Neuronal stem cell (in vitro differentiated cells): ENCODE measurements around the gene EMP1.

Source experiments
- DNase-seq: peaks from one replicate; pipeline ENCODE4 v3.0.0-alpha.2; 2013; ENCODE audit warnings: low spot score
- H2AFZ ChIP-seq: one replicate; pipeline ENCODE4 v1.6.1; 2013; ENCODE audit warnings: mild to moderate bottlenecking, low read length, inconsistent platforms
- H2AK5ac ChIP-seq: 2 replicates; pipeline ENCODE4 v1.6.1; 2013; ENCODE audit warnings: low read depth, mild to moderate bottlenecking, inconsistent platforms, low read length, moderate library complexity, mixed read lengths
- H2BK120ac ChIP-seq: 2 replicates; pipeline ENCODE4 v1.6.1; 2013; ENCODE audit warnings: low read depth, mild to moderate bottlenecking, inconsistent platforms, low read length, moderate library complexity, mixed read lengths
- H2BK12ac ChIP-seq: one replicate; pipeline ENCODE4 v1.6.1; 2013; ENCODE audit warnings: low read length, inconsistent platforms
- H2BK15ac ChIP-seq: 2 replicates; pipeline ENCODE4 v1.6.1; 2013; ENCODE audit warnings: mild to moderate bottlenecking, low read length, inconsistent platforms, mixed read lengths
- H2BK5ac ChIP-seq: one replicate; pipeline ENCODE4 v1.6.1; 2013; ENCODE audit warnings: inconsistent platforms, mild to moderate bottlenecking, low read length, moderate library complexity
- H3K14ac ChIP-seq: one replicate; pipeline ENCODE4 v1.6.1; 2013; ENCODE audit warnings: low read length, inconsistent platforms
- H3K18ac ChIP-seq: 2 replicates; pipeline ENCODE4 v1.6.1; 2013; ENCODE audit warnings: low read length, inconsistent platforms
- H3K23ac ChIP-seq: 2 replicates; pipeline ENCODE4 v1.6.1; 2013; ENCODE audit warnings: low read depth, mild to moderate bottlenecking, mixed read lengths, low read length, inconsistent platforms; ENCODE audit not compliant: poor library complexity
- H3K27ac ChIP-seq: replicated peaks from 3 replicates; pipeline ENCODE4 v1.5.1; 2013; ENCODE audit warnings: low read length, inconsistent platforms
- H3K27me3 ChIP-seq, 3 experiments: 2 replicates each; pipeline ENCODE4 v1.6.1; 2013; ENCODE audit warnings: low read length in 3 of 3, mild to moderate bottlenecking in 2 of 3, inconsistent platforms in 1 of 3, low read depth in 1 of 3, mixed read lengths in 1 of 3, moderate library complexity in 1 of 3; ENCODE audit not compliant: control insufficient read depth in 3 of 3, insufficient read depth in 3 of 3
- H3K36me3 ChIP-seq, 2 donors: replicated peaks in 1 of 2; 2 replicates each; pipeline ENCODE4 v1.6.1; 2013; ENCODE audit warnings: low read length in 2 of 2; ENCODE audit not compliant: control insufficient read depth in 2 of 2, insufficient read depth in 2 of 2
- H3K4ac ChIP-seq: 2 replicates; pipeline ENCODE4 v1.6.1; 2013; ENCODE audit warnings: inconsistent platforms, mild to moderate bottlenecking, low read length, moderate library complexity
- H3K4me1 ChIP-seq, 2 donors: 1 replicate in 1 of 2; 2 replicates in 1 of 2; pipeline ENCODE4 v1.6.1; 2013; ENCODE audit warnings: low read length in 2 of 2, low read depth in 1 of 2; ENCODE audit not compliant: control insufficient read depth in 2 of 2, insufficient read depth in 1 of 2
- H3K4me2 ChIP-seq: one replicate; pipeline ENCODE4 v1.6.1; 2013; ENCODE audit warnings: mild to moderate bottlenecking, low read length, inconsistent platforms; ENCODE audit not compliant: insufficient read depth, poor library complexity, severe bottlenecking
- H3K4me3 ChIP-seq, 2 donors: 2 replicates each; pipeline ENCODE4 v1.5.1; 2013; ENCODE audit warnings: low read length in 2 of 2, mild to moderate bottlenecking in 2 of 2, inconsistent platforms in 1 of 2, moderate library complexity in 1 of 2
- H3K79me1 ChIP-seq: one replicate; pipeline ENCODE4 v1.6.1; 2013; ENCODE audit warnings: low read depth, mild to moderate bottlenecking, inconsistent platforms, low read length, moderate library complexity
- H3K9ac ChIP-seq: one replicate; pipeline ENCODE4 v1.6.1; 2013; ENCODE audit warnings: mild to moderate bottlenecking, low read depth, low read length, inconsistent platforms; ENCODE audit not compliant: poor library complexity
- H3K9me3 ChIP-seq, 2 donors: replicated peaks in 1 of 2; 2 replicates each; pipeline versions ENCODE3 to v1.6.1; 2013; ENCODE audit warnings: low read length in 2 of 2, mild to moderate bottlenecking in 2 of 2, inconsistent platforms in 1 of 2, low read depth in 1 of 2, mixed read lengths in 1 of 2, moderate library complexity in 1 of 2; ENCODE audit not compliant: control insufficient read depth in 2 of 2, insufficient read depth in 1 of 2
- H4K8ac ChIP-seq: one replicate; pipeline ENCODE4 v1.6.1; 2013; ENCODE audit warnings: low read depth, mild to moderate bottlenecking, inconsistent platforms, low read length, moderate library complexity
- H4K91ac ChIP-seq: one replicate; pipeline ENCODE4 v1.6.1; 2013; ENCODE audit warnings: low read length, low read depth, mild to moderate bottlenecking, inconsistent platforms; ENCODE audit not compliant: poor library complexity
- WGBS, 2 donors: extraction: QIAGEN DNeasy Blood & Tissue Kit; methylation state at CpG; one replicate each; pipeline ENCODE4 v1.1.7; 2013; ENCODE audit warnings: missing lambda C conversion rate in 2 of 2, mixed read lengths in 1 of 2; ENCODE audit not compliant: insufficient read length in 2 of 2, insufficient replicate concordance in 1 of 2; ENCODE audit errors: extremely low coverage in 2 of 2; 5-methylcytosine and 5-hydroxymethylcytosine counted together

The EMP1 gene

DNA sequence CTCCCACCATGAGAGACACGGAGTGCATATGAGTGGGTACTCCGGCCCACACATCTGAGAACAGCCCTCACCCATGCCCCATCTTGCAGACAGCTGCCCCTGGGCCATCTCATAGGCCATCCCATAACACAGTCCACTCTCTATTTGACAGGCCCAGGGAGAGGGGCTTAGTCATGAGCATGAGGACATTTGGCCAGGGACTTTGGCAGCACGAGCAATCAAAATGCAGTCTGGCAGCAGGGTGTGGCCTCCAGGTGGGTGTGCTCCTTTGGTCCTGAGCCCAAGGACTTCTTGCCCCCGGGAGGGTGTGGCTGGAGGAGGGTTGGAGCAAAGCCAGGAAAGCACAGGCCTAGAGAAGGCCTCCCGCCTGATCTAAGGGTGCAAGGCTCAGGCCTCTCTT lies 25.6 kb downstream of the EMP1 start:
- Histone ChIP-seq H4K8ac (no peak overlapping the region), H2BK5ac (no peak overlapping the region), H2BK12ac (no peak overlapping the region), H2BK120ac (no peak overlapping the region), H2AFZ (no peak overlapping the region), H3K14ac (no peak overlapping the region), H3K4me3 (peak overlapping the region in 1 of 2 donors; percentile 19), H3K79me1 (no peaks in the 10 kb centered on the region), H2BK15ac (no peak overlapping the region), H4K91ac (no peak overlapping the region), H3K27ac (no peak overlapping the region), H3K4me1 (no peaks in the 10 kb centered on the region), H3K18ac (no peak overlapping the region), H3K9me3 (peaks cover 4% of the 10 kb centered on the region in 2 donors), H3K27me3 (peaks cover 0 to under 1% (median 0%) of the 10 kb centered on the region in 3 experiments), H3K9ac (no peak overlapping the region), H3K23ac (no peak overlapping the region), H3K4me2 (no peak overlapping the region), H2AK5ac (no peak overlapping the region), H3K36me3 (no peaks in the 10 kb centered on the region), H3K4ac (no peak overlapping the region)
- no CpG with 5 or more reads among the region's 5 CpGs for WGBS, 2 donors
- DNase-seq, result no peak

DNA sequence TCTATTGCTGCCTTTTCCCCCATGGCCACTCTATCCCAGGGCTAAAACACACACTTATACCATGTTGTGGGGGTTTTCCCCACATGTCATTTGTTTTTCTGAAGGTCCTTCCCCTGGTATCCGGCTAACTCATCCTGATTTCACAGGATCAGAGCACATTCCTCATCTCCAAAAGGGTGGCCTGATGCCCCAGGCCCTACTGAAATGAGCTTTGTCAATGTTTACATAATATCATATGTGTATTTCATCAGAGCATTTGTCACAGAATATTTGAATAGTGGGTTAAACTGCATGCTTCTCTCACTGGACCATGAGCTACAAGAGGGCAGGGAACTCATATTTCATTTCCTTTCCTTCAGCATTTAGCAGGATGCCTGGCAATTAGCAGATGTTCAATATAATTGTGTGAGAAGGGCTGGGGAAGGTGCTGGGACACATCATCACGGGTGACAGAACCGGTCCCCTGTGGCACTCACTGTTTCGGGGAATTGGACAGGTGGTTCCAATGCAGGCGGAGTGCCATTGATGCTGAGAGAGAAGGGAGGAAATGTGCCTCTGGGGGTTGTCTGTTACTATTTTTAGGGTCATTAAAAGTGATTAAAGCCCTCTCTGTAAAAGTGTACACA lies 26.8 kb downstream of the EMP1 start:
- H2BK5ac ChIP-seq, result no peak overlapping the region
- no peak overlapping the region for H3K4me3 ChIP-seq
- no peak for DNase-seq
- H2BK12ac ChIP-seq, result no peak overlapping the region
- no peak overlapping the region for H2AFZ ChIP-seq
- H4K91ac ChIP-seq, result no peak overlapping the region
- H3K79me1 ChIP-seq, result no peaks in the 10 kb centered on the region
- no peak overlapping the region for H2BK15ac ChIP-seq
- no peak overlapping the region for H2BK120ac ChIP-seq
- H3K4ac ChIP-seq, result no peak overlapping the region
- H3K9ac ChIP-seq, result no peak overlapping the region
- H3K9me3 ChIP-seq, result peaks cover 4% of the 10 kb centered on the region in 2 donors
- H3K23ac ChIP-seq, result no peak overlapping the region
- no peak overlapping the region for H3K4me2 ChIP-seq
- no peaks in the 10 kb centered on the region for H3K36me3 ChIP-seq
- no peak overlapping the region for H2AK5ac ChIP-seq
- H3K27me3 ChIP-seq, result peaks cover 0 to 5% (median 0%) of the 10 kb centered on the region in 3 experiments
- no peak overlapping the region for H3K27ac ChIP-seq
- no peak overlapping the region for H3K14ac ChIP-seq
- H4K8ac ChIP-seq, result no peak overlapping the region
- H3K18ac ChIP-seq, result no peak overlapping the region
- WGBS, 2 donors, result no CpG with 5 or more reads among the region's 5 CpGs
- no peaks in the 10 kb centered on the region for H3K4me1 ChIP-seq

DNA sequence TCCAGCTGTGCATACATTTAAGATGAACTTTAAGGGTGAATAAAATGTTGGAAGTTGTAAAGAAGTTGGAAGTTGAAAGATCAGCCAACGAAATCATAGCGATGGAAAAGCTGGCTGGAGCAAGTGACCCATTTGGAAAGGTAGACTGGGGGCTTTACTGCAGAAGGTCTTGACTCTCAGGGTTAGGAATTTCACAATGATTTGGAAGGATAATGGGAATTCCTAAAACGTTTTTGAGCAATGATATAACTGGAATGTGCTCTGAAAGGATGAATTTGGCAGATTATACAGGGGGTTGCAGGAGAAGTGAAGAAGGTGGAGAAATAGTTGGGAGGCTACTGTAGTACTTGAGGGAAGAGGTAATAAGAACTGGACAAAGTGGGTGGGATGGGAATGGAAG lies 27.4 kb downstream of the EMP1 start:
- no peak overlapping the region for H3K4me3 ChIP-seq
- H3K14ac ChIP-seq, result no peak overlapping the region
- no peak overlapping the region for H3K9ac ChIP-seq
- no CpG with 5 or more reads among the region's 3 CpGs for WGBS, 2 donors
- H3K18ac ChIP-seq, result no peak overlapping the region
- no peak overlapping the region for H3K27ac ChIP-seq
- H2BK12ac ChIP-seq, result no peak overlapping the region
- no peaks in the 10 kb centered on the region for H3K36me3 ChIP-seq
- no peak overlapping the region for H2BK120ac ChIP-seq
- peaks cover 0 to 5% (median 0%) of the 10 kb centered on the region in 3 experiments for H3K27me3 ChIP-seq
- H3K4ac ChIP-seq, result no peak overlapping the region
- no peak overlapping the region for H2BK15ac ChIP-seq
- H3K79me1 ChIP-seq, result no peaks in the 10 kb centered on the region
- no peak overlapping the region for H2BK5ac ChIP-seq
- H3K4me1 ChIP-seq, result no peaks in the 10 kb centered on the region
- H2AK5ac ChIP-seq, result no peak overlapping the region
- no peak for DNase-seq
- H2AFZ ChIP-seq, result no peak overlapping the region
- peaks cover 2 to 4% of the 10 kb centered on the region in 2 donors for H3K9me3 ChIP-seq
- H3K4me2 ChIP-seq, result no peak overlapping the region
- H4K8ac ChIP-seq, result no peak overlapping the region
- no peak overlapping the region for H4K91ac ChIP-seq
- no peak overlapping the region for H3K23ac ChIP-seq

- no peak overlapping the region for H3K18ac ChIP-seq
- H3K9ac ChIP-seq, result no peak overlapping the region
- H3K4ac ChIP-seq, result no peak overlapping the region
- no peak for DNase-seq
- H3K27me3 ChIP-seq, result peaks cover 0 to 5% (median 0%) of the 10 kb centered on the region in 3 experiments
- H3K14ac ChIP-seq, result no peak overlapping the region
- H2AK5ac ChIP-seq, result no peak overlapping the region
- H2BK5ac ChIP-seq, result no peak overlapping the region
- no peak overlapping the region for H4K8ac ChIP-seq
- H4K91ac ChIP-seq, result no peak overlapping the region
- H3K4me1 ChIP-seq, result no peaks in the 10 kb centered on the region
- H3K4me3 ChIP-seq, result no peak overlapping the region
- no peak overlapping the region for H2BK15ac ChIP-seq
- H3K36me3 ChIP-seq, result no peaks in the 10 kb centered on the region
- H2BK120ac ChIP-seq, result no peak overlapping the region
- no peak overlapping the region for H3K23ac ChIP-seq
- no peak overlapping the region for H3K27ac ChIP-seq
- no peaks in the 10 kb centered on the region for H3K79me1 ChIP-seq
- peaks cover 0 to 5% of the 10 kb centered on the region in 2 donors for H3K9me3 ChIP-seq
- no peak overlapping the region for H2AFZ ChIP-seq
- no CpG with 5 or more reads among the region's 7 CpGs for WGBS, 2 donors
- H2BK12ac ChIP-seq, result no peak overlapping the region
- H3K4me2 ChIP-seq, result no peak overlapping the region
These were observed 30.7 kb downstream of the EMP1 start for GRCh38 chr12:13227191-13227590.
